HG03064 (cell line): ENCODE results near the gene SMIM44.
"Not testable (repeated sequence)": the region's sequence is repeated elsewhere in the genome, so short reads cannot be mapped to it uniquely, and the experiment has no call there.

Experiments
- ATAC-seq: cut with Tn5 transposase; IDR thresholded peaks from one replicate; pipeline ENCODE4 v1.9.1; 2021; ENCODE audit warnings: low read depth; ENCODE audit not compliant: unreplicated experiment

The SMIM44 gene

DNA sequence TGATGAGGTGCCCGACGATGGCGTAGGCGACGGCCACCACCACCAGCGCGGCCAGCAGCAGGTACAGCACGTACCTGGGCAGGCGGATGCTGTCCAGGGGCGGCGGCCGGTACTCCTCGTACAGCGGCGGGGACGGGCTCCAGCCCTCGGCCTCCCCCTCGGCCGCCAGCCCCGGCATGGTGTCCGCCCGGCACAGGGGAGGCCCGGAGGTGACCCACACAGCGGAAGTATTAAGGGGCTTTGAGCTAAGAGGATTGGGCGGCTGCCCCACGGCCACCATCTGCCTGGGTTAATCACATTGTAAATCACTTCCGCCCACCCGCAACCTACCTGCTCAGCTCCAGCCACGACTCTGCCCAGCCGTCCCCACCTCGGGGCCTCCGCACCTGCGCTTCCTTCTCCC, at the start of gene SMIM44:
SMIM44 (minus strand) TSS at position 216 of the 403 bp plus-strand sequence; CDS start at position 178, 38 bp downstream.
- no peak for ATAC-seq

DNA sequence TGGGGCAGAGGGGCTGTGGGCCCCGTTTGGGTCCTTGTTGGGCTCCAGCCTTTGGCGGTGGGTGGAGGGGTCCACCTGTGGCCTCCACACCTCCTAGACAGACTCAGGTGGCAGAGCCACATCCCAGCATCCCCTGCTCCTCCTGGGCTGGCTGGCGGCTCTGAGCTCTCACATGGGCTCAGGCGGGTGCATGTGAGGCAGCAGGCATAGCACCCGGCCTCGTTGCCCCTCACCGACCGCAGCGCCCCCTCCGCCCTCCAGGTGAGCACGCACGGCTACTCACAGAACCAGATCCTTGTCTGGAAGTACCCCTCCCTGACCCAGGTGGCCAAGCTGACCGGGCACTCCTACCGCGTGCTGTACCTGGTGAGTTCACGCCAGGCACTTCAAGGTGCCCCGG, 49.8 kb upstream of the SMIM44 start:
- no peak for ATAC-seq

DNA sequence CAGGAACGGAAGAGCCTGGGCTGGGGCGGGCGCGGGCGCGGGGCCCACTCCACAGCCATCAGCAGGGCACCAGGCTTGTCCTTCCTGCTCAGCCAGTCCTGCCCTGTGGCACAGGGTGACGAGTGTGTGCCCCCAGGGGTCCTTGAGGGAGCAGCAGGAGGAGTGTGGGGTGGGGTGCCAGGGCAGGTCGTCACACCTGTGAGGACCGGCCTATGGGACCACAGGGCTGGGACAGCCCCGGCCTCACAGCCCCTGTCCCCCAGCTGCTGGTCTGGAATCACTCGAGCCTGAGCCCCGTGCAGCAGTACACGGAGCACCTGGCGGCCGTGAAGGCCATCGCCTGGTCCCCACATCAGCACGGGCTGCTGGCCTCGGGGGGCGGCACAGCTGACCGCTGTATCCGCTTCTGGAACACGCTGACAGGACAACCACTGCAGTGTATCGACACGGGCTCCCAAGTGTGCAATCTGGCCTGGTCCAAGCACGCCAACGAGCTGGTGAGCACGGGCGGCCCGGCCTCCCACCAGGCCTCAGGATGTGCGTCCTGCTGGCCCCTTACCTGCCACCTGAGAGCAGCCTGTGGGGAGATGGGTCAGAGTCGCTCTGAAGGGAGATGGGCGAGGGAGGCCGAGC, 49.0 kb upstream of the SMIM44 start:
- ATAC-seq, result no peak

DNA sequence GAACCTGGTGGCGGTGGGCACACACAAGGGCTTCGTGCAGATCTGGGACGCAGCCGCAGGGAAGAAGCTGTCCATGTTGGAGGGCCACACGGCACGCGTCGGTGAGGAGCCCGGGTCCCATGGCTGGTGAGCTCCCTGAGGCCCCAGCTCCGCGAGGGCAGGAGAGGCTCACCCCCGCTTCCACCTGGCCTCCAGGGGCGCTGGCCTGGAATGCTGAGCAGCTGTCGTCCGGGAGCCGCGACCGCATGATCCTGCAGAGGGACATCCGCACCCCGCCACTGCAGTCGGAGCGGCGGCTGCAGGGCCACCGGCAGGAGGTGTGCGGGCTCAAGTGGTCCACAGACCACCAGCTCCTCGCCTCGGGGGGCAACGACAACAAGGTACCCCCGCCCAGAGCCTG, 48.5 kb upstream of the SMIM44 start:
- no peak for ATAC-seq

DNA sequence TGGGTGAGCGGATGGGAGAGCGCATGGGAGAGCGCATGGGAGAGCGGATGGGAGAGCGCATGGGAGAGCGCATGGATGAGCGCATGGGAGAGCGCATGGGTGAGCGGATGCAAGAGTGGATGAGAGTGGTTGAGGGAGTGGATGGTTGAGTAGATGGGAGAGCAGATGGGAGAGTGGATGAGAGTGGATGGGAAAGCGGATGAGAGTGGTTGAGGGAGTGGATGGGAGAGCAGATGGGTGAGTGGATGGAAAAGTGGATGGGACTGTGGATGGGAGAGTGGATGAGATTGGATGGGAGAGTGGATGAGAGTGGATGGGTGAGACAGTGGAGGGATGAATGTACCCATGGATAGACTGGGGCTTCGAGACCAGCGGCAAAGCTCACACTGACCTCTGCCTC, 47.1 kb upstream of the SMIM44 start:
- ATAC-seq, result no peak

DNA sequence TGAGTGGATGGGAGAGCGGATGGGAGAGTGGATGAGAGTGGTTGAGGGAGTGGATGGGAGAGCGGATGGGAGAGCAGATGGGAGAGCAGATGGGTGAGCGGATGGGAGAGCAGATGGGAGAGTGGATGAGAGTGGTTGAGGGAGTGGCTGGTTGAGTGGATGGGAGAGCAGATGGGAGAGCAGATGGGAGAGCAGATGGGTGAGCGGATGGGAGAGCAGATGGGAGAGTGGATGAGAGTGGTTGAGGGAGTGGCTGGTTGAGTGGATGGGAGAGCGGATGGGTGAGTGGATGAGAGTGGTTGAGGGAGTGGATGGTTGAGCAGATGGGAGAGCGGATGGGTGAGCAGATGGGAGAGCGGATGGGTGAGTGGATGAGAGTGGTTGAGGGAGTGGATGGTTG, 46.1 kb upstream of the SMIM44 start:
- not testable (repeated sequence) for ATAC-seq

DNA sequence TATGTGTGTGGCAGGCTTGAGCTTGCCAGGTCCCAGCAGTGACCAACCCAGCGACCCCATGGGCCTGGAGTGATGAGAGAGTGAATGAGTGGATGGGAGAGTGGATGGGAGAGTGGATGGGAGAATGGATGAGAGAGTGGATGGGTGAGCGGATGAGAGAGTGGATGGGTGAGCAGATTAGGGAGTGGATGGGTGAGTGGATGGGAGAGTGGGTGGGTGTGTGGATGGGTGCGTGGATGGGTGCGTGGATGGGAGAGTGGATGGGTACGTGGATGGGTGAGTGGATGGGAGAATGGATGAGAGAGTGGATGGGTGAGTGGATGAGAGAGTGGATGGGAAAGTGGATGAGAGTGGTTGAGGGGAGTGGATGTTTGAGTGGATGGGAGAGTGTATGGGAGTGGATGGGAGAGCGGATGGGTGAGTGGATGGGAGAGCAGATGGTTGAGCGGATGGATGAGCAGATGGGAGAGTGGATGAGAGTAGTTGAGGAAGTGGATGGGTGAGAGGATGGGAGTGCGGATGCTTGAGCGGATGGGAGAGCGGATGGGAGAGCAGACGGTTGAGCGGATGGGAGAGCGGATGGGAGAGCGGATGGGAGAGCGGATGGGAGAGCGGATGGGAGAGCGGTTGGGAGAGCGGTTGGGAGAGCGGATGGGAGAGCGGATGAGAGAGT, 45.4 kb upstream of the SMIM44 start:
- no peak for ATAC-seq

DNA sequence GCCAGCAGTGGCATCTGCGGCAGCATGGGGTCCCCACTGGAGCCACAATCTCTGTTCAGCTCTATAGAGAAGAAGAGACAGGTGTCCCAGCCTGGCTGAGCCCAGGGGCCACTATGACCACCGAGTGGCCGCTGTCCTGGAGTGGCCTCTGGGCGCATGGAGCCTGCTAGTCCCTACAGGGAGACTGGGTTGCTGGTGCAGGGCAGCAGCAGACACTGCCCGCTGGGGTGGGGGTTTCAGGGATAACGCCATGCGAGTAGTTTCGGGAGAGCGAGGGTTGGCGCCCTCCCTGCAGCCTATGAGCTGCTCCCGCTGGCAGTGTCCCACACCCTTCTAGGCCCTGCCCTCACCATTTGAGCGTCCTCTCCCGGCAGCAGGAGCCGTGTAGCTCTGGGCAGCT, 44.8 kb upstream of the SMIM44 start:
- no peak for ATAC-seq

DNA sequence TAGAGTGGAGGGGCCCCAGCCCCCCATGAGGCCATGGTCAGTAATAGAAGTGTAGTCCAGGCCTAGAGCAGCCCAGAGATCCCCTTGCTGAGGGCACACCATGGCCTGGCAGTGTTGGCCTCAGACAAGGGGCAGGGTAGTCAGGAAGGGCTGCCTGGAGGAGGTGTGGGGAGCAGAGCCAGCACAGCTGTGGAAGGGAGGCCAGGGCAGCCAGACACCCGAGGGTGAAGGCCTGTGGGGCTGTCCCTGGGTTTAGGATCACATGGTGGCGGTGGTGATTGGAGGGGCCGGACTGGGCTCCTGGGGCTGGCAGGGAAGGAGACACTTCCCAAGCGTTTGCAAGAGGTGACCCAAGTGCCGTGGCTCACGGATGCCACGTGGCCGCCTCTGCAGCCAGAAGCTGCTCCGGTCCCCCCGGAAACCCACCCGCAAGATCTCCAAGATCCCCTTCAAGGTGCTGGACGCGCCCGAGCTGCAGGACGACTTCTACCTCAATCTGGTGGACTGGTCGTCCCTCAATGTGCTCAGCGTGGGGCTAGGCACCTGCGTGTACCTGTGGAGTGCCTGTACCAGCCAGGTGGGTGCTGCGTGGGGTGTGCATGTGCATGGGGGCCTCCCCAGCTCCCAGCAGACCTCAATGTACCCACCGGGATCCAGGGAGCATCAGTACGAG, 44.1 kb upstream of the SMIM44 start:
- ATAC-seq, result no peak

DNA sequence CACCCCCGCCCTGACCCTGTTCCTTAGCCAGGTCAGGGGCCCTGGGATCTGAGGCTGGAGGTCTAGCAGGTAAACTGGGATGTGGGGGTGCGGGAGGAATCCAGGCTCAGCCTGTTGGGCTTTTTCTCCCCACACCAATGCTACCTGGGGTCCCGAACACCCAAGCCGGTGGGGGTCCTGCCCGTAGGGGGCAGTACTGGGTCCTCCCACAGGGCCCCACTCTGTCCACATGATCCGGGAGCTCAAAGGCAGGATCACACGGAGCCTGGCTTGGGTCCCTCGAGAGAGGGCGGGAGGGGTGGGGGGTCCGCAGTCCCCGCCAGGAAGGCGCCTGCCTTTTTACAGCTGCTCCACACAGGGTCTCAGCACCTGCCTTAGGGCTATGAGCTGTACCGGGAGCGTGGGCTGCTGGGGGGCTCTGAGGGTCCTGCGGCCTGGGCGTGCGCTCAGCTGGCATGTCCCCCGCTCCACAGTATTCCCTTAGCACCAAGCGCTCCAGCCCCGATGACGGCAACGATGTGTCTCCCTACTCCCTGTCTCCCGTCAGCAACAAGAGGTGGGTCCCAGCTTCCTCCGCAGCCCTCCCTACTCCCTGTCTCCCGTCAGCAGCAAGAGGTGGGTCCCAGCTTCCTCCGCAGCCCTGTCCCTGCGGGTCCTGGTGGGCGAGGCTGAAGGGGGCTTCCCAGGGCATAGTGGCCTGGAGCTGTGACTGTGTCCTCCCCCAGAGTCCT, 43.4 kb upstream of the SMIM44 start:
- no peak for ATAC-seq

DNA sequence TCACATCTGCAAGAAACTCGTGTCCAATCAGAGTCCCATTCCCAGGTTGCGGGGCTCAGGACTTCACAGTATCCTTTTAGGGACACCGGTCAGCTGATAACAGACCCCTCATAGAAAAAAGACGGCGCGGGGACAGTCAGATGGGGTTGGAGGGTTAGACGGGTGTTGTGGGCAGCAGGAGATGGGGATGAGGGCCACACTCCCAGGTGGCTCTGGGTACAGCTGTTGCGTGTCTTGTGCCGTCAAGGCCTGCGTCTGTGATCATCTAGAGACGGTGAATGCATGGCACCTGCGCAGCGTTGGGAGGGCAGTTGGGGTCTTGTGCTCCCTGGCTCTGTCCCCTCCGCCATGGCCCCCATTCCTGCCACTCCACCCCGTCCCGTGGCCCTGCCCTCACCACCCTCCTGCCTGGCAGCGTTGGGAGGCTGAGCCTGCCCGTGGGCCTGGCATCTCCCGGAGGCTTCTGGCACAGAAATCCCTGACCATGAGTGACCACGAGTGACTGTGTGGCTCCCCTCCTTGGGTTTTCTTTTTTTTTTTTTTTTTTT, 41.7 kb upstream of the SMIM44 start:
- ATAC-seq, result no peak

DNA sequence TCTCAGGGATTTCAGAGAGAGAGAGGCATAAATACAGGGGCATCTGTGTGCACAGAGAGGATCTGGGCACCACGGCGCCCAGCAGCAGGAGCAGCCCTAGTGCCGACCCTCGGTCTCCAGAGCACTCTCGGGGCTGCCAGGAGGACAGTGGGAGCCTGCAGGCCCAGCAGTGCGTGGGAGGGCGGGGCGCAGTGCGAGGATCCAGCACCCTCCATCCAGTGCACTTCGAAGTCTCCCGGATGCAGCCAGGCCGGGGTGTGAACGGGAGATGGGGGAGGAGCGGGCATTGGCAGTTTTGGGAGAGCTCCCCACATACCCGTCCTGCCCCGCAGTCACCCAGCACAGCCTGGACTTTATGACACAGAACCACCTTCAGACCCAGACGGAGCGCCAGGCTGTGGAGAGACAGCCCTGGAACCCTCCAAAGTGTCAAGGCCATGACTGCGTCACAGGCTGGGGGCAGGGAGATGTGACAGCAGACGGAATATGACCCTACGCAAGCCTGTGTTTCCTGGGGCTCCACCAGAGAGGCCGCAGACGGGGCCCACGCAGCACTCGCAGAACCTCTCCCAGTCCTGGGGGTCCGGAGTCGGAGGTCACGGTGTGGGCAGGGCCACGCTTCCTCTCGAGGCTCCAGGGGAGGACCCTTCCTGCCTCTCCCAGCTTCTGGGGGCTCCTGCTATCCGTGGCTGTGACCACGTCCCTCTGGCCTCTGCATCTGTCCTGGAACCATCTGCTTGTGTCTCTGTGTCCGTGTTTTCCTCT, 41.0 kb upstream of the SMIM44 start:
- ATAC-seq, result no peak

DNA sequence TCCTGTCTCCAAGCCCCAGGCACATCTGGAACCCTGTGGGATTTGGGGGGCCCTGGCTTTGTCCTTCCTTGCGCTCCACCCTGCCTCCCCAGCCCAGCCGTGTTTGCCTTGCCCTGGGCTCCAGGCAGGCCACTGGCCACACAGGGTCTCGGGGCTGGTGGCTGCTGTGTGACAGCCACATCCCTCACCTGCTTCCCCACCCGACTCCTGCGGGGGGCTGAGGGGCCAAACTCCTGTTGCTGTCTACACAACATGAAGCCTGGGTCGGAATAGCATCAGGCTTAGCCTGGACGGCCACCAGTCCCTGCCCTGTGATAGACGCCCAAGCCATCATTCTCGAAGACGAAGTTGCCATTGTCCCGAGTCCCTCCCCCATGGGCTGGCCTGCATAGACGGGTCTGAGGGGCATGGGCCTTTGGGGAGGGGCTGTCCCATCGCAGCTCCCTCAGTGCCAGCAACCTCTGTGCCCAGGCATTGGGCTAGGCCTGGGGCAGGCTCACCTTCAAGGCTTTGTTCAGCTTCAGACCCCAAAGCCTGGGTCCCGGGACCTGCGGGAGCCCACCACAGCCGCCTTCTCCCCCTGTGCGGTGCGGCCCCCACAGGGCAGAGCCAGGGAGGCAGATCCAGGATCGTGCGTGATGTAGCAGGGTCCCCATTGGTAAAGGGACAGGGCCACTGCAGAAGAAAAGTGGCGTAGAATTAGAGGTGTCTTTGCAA, 40.3 kb upstream of the SMIM44 start:
- no peak for ATAC-seq

DNA sequence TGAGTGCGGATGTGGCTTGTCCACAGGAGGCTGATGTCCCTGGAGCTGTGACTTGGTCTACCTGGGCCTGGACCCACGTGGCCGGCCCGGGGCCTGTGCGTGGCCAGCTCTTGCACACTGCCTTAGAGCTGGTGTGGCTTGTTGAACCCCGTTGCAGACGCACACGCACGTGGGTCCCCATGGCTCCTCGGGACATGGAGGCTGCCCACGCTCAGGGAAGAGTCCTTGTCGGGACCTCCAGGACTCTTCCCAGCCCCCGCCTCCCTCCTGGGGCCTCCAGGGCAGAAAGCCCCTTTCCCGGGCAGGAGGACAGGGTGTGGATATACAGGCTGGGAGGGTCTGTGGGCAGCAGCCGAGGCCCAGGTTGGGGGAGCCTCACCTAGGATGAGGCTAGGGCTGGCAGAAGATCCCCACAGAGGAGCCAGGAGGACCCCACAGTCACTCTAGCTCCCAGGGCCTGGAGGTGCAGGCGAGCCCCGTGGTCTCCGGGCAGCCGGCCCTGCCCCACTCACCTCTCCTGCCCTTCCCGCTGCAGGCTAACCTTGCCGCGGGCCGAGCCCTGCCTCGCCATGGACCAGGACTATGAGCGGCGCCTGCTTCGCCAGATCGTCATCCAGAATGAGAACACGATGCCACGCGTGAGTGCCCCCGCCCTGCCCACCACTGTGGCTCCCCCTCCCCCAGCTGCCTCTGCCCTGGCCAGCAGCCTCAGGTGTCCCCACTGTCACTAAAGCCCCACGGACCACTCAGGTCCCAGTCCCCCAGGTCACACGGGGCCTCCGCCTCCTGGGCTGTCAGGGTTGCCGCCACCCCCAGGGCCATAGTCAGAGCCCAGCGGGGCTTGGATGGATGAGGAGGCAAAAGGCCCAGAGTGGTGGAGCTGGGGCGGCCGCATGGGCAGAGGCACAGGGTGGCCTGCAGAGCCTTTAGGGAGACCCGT, 39.5 kb upstream of the SMIM44 start:
- ATAC-seq, result no peak

DNA sequence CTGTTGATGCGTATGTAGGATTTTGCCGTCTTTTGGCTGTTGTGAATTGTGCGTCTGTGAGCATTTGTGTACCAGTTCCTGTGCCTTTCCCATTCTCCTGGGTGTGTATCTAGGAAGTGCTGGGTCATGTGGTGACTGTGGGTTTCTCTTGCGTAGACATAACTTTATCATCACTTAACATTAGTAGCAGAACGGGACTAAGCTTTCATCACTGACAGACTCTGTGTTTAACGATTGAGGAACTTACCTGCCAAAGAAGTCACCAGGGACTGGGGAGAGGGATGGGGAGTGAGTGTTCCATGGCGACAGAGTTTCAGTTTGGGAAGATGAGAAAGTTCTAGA, 37.8 kb upstream of the SMIM44 start:
- ATAC-seq, result no peak

DNA sequence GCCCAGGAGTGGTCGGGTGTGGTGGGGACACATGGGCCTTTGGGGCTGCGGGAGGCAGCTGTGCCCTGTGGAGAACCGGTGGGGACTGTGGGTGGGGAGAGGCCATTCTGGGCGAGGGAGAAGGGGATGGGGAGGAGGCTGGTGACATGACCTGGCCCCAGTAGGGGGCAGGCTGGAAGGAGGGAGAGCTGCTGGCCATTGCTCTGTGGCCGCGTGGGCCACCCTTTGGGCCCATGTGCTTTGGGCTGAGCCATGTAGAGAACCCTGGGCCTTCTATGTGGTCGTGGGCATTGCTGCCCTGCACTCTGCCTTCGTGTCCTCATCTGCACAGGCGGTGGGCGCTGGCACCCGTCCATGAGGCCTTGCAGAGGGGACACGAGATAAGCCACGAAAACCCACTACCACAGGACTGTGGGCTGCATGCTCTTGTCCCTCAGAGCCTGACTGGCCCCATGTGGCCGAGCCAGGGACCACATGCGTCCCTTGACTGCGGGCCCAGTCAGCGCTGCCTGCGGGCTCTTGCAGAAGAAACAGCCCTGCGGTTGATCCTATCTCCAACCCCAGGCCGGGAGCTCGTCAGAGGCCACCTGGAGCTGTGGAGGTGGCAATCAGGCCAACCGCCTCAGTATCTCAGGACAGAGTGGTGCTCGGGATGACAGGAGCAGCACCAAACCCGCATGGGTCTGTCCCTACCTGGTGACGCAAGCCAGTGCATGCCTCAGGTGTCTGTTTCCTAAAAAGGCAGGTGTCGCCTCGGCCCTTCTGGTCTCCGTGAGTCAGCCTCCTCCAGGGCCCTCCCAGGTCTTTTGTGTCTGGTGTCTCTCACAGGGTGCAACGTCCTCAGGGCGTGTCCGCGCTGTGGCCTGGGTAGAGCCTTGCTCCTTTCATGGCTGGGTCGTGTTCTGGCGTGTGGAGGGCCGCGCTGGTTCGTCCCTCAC, 37.2 kb upstream of the SMIM44 start:
- ATAC-seq, result no peak

DNA sequence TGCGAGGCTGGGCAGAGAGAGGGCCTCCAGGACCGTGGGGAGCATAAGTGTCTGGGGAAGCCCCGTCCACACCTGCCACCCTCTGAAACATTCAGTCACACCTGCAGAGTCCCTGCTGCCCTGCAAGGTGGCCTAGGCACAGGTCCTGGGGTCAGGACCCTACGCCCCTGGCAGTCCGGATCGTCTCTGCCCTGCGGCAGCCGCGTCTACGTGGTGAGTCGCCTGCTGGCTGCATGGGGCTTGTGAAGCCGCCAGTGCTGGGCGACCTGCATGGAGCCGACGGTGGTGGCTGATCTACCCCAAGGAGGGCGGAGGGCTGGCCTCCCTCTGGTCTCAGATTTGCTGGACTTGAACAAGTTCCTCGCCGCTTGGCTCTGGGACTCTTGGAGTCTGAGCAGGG, 35.9 kb upstream of the SMIM44 start:
- no peak for ATAC-seq

DNA sequence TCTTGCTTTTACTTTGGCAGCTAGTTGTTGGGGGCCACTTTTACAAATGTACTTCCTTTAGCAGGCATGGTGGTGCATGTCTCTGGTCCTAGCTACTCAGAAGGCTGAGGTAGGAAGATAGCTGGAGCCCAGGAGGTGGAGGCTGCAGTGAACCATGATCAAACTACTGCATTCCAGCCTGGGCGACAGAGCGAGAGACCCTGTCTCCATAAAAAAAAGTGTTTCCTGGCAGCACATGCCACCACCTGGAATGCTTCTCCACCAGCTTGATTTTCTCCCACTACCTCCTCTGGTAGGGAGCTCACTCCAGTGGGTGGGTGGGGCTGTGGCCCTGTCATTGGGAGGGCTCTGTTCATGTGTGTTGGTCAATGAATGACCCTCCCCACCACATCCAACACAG, 35.4 kb upstream of the SMIM44 start:
- ATAC-seq, result no peak
